Measurements from ENCODE around the gene TM9SF3. TPM values are rescaled to one million over a fixed set of nuclear protein-coding genes. Genes with fewer than 3 reads are reported as not detected.

Gene TM9SF3
- total RNA-seq, 1 experiment from 2014 or later, result 79.3 TPM

DNA sequence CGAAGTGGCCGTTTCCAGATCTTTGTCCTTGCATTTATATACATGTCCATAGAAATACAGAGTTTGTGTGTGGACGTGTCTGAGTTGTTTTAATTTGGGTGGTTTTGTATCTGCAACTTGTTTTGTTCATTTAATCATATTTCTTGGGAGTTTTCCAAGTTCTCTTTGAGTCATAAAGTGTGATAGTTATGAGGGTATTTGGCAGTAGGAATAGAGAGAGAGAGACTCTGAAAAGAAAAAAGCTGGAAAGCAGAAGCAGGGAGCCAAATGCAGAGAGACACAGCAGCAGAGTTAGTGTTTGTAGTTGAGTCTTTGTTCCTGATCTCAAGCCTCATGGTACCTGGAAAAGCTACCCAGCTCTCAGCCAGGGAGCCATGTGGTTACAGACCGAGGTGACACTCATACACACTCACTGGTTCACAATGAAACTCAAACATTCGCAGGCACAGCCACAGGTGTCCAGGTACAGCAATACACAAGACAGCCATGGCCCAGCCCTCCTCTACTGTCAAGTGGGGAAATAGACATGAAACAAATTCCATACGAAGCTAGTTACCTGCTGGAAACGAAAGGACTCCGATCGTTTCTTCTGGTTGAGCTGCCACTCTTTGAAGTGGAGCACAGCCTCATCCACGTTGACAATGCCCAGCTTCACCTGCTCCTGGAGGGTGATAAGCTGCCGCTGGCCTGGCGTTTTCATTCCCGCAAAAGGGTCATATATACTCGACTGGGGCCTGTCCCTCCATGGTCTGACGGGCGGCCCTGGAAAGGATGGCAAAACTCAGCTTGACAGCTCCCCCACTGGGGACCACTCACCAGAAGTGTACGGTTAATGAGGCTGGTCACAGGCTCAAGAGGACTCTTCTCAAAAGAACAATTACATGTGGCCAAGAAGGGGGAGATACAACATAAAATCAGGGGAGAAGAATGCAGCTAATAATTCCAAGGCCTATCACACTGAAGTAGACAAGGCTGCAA is 33.3 kb upstream of the TM9SF3 start:
- RAD21 ChIA-PET (ENCODE audit: low non-redundant PET in 1 of 2, low total read pairs in 2 of 2, uncharacterized antibody in 2 of 2, unreplicated experiment in 2 of 2), result no interaction called here

GRCh38 chr10:96619120-96619519 is 32.3 kb upstream of the TM9SF3 start:
- no peak for DNase-seq (ENCODE audit: low read depth, low spot score)
- BruUV-seq (replicated peaks), result no TSS peak
- ChIA-PET RAD21 (ENCODE audit: low non-redundant PET in 1 of 2, low total read pairs in 2 of 2, uncharacterized antibody in 2 of 2, unreplicated experiment in 2 of 2) (no interaction called here), POLR2A (no interaction called here), CTCF (no interaction called here)
- Histone ChIP-seq H3K4me1 (ENCODE audit: control insufficient read depth in 1 of 2, insufficient read depth in 2 of 2, low read length in 2 of 2) (peaks cover 0 to 9% of the 10 kb centered on the region in 2 experiments; a peak in 1 of 4 replicates), H3K9ac (ENCODE audit: low read length) (no peak overlapping the region), H3K36me3 (ENCODE audit: control insufficient read depth in 1 of 2, insufficient read depth in 2 of 2, low read length in 2 of 2) (no peaks in the 10 kb centered on the region), H3K4me2 (ENCODE audit: low read length) (no peak overlapping the region), H3K9me2 (ENCODE audit: insufficient read depth) (no peaks in the 10 kb centered on the region; the same call in 1 of the 2 replicates), H3K9me3 (ENCODE audit: control insufficient read depth in 1 of 2, insufficient read depth in 1 of 2, low read depth in 1 of 2, low read length in 2 of 2) (no peaks in the 10 kb centered on the region), H3K4me3 (replicated peaks in 1 of 2; ENCODE audit: low read depth in 1 of 2, low read length in 2 of 2) (no peak overlapping the region), H3K27ac (ENCODE audit: low read depth, low read length) (no peak overlapping the region), H3K27me3 (ENCODE audit: insufficient read depth, low read length) (no peaks in the 10 kb centered on the region), H3K79me2 (ENCODE audit: insufficient read depth, low read length) (no peaks in the 10 kb centered on the region), H2AFZ (ENCODE audit: low read depth, low read length, poor library complexity, severe bottlenecking) (no peak overlapping the region), H4K20me1 (ENCODE audit: insufficient read depth) (no peaks in the 10 kb centered on the region)
- ATAC-seq, result no peak
- intact Hi-C loops (cut with micrococcal nuclease), result no loop called here
- TF ChIP-seq POLR2A (IDR thresholded peaks at IDR 0.05; ENCODE audit: borderline replicate concordance, extremely low read depth, insufficient read depth, insufficient read length) (no peak), SRF (IDR thresholded peaks at IDR 0.05; ENCODE audit: low read depth) (no peak), SIN3A (IDR thresholded peaks at IDR 0.05; ENCODE audit: low read depth) (no peak), ELF1 (IDR thresholded peaks at IDR 0.05; ENCODE audit: borderline replicate concordance, low read depth) (no peak), CEBPB (IDR thresholded peaks at IDR 0.05; ENCODE audit: low read depth) (no peak), CTCF (IDR thresholded peaks at IDR 0.05 in 2 of 3, conservative IDR thresholded peaks at IDR 0.05 in 1 of 3; ENCODE audit: borderline replicate concordance in 1 of 3, insufficient read depth in 1 of 3, low read depth in 2 of 3, low read length in 2 of 3) (no peak), YY1 (IDR thresholded peaks at IDR 0.05; ENCODE audit: extremely low read depth, insufficient replicate concordance, low read depth, low read length) (no peak), TCF7L2 (IDR thresholded peaks at IDR 0.05; ENCODE audit: borderline replicate concordance, extremely low read depth, insufficient read depth, insufficient read length) (no peak), FOSL1 (IDR thresholded peaks at IDR 0.05; ENCODE audit: low read depth) (no peak)
- TF ChIP-seq, protein P1, sequence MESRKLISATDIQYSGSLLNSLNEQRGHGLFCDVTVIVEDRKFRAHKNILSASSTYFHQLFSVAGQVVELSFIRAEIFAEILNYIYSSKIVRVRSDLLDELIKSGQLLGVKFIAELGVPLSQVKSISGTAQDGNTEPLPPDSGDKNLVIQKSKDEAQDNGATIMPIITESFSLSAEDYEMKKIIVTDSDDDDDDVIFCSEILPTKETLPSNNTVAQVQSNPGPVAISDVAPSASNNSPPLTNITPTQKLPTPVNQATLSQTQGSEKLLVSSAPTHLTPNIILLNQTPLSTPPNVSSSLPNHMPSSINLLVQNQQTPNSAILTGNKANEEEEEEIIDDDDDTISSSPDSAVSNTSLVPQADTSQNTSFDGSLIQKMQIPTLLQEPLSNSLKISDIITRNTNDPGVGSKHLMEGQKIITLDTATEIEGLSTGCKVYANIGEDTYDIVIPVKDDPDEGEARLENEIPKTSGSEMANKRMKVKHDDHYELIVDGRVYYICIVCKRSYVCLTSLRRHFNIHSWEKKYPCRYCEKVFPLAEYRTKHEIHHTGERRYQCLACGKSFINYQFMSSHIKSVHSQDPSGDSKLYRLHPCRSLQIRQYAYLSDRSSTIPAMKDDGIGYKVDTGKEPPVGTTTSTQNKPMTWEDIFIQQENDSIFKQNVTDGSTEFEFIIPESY (IDR thresholded peaks at IDR 0.05; ENCODE audit: extremely low read depth, insufficient replicate concordance, low read length), result no peak
- TF ChIP-seq, protein P2, sequence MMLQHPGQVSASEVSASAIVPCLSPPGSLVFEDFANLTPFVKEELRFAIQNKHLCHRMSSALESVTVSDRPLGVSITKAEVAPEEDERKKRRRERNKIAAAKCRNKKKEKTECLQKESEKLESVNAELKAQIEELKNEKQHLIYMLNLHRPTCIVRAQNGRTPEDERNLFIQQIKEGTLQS (IDR thresholded peaks at IDR 0.05), result no peak

More for the DNA sequence above, 33.3 kb upstream of the TM9SF3 start:
- no peaks in the 10 kb centered on the region for H3K27me3 ChIP-seq (ENCODE audit: insufficient read depth, low read length)
- no peak for TF ChIP-seq ELF1 (IDR thresholded peaks at IDR 0.05; ENCODE audit: borderline replicate concordance, low read depth)
- TF ChIP-seq MAX (IDR thresholded peaks at IDR 0.05), result no peak
- no peak for TF ChIP-seq POLR2AphosphoS5 (IDR thresholded peaks at IDR 0.05; ENCODE audit: low read depth, low read length)
- TF ChIP-seq FOSL1 (IDR thresholded peaks at IDR 0.05; ENCODE audit: low read depth), result no peak
- no peak for TF ChIP-seq EZH2 (IDR thresholded peaks at IDR 0.05)
- no peak for TF ChIP-seq SP1 (IDR thresholded peaks at IDR 0.05; ENCODE audit: low read depth)
- TF ChIP-seq RAD21 (IDR thresholded peaks at IDR 0.05; ENCODE audit: low read depth), result no peak
- CTCF ChIA-PET, result no interaction called here
- H2AFZ ChIP-seq (ENCODE audit: low read depth, low read length, poor library complexity, severe bottlenecking), result no peak overlapping the region
- H3K9me3 ChIP-seq (ENCODE audit: control insufficient read depth in 1 of 2, insufficient read depth in 1 of 2, low read depth in 1 of 2, low read length in 2 of 2), result no peaks in the 10 kb centered on the region
- H3K9ac ChIP-seq (ENCODE audit: low read length), result no peak overlapping the region
- POLR2A ChIA-PET, result no interaction called here
- H3K4me2 ChIP-seq (ENCODE audit: low read length), result no peak overlapping the region
- no peaks in the 10 kb centered on the region for H3K4me1 ChIP-seq (ENCODE audit: control insufficient read depth in 1 of 2, insufficient read depth in 2 of 2, low read length in 2 of 2)
- DNase-seq (ENCODE audit: low read depth, low spot score), result no peak
- H3K4me3 ChIP-seq (replicated peaks in 1 of 2; ENCODE audit: low read depth in 1 of 2, low read length in 2 of 2), result no peak overlapping the region
- H3K79me2 ChIP-seq (ENCODE audit: insufficient read depth, low read length), result no peaks in the 10 kb centered on the region
- no peaks in the 10 kb centered on the region for H3K36me3 ChIP-seq (ENCODE audit: control insufficient read depth in 1 of 2, insufficient read depth in 2 of 2, low read length in 2 of 2)
- no peaks in the 10 kb centered on the region for H4K20me1 ChIP-seq (ENCODE audit: insufficient read depth)
- no peak overlapping the region for H3K27ac ChIP-seq (ENCODE audit: low read depth, low read length)
- BruUV-seq (replicated peaks), result no TSS peak
- H3K9me2 ChIP-seq (ENCODE audit: insufficient read depth), result no peaks in the 10 kb centered on the region; the same call in 1 of the 2 replicates
- ATAC-seq, result no peak
- intact Hi-C loops (cut with micrococcal nuclease), result no loop called here

Data from HCT116 (cell line).